Esophagus squamous epithelium (tissue), 4 donors: ENCODE results near the gene AOPEP.

Source experiments
- CTCF ChIP-seq, 6 experiments: fragments of 450-650 bp in 4 of 6; fragments of 200-600 bp in 2 of 6; sonication (generic) in 2 of 6; IDR thresholded peaks; one replicate each; pipeline ENCODE4 v1.5.1; 2016 to 2019; ENCODE audit warnings: antibody characterized with exemption in 6 of 6, mild to moderate bottlenecking in 4 of 6, moderate library complexity in 4 of 6
- POLR2A ChIP-seq, 4 donors: fragments of 450-650 bp; IDR thresholded peaks; one replicate each; pipeline ENCODE4 v1.6.1; 2017; ENCODE audit warnings: antibody characterized with exemption in 4 of 4, mild to moderate bottlenecking in 4 of 4, moderate library complexity in 3 of 4

- no peak for TF ChIP-seq CTCF (IDR thresholded peaks at IDR 0.05)
- no peak for TF ChIP-seq POLR2A (IDR thresholded peaks at IDR 0.05)
Measured at GRCh38 chr9:94973451-94973941, 247.0 kb downstream of the AOPEP start.
